AG09309 (cell line): ENCODE measurements around the gene ORMDL3.
"Not testable (repeated sequence)": the region's sequence is repeated elsewhere in the genome, so short reads cannot be mapped to it uniquely, and the experiment has no call there.

Source experiments
- DNase-seq: peaks from one replicate; pipeline ENCODE4 v3.0.0-alpha.2; 2010; ENCODE audit warnings: low read depth
- H3K4me3 ChIP-seq: 2 replicates; pipeline ENCODE4 v1.5.1; 2011; ENCODE audit warnings: mild to moderate bottlenecking, low read depth, low read length, moderate library complexity; ENCODE audit not compliant: control insufficient read depth
- TF ChIP-seq, protein P1 (sequence below): IDR thresholded peaks from 2 replicates; pipeline ENCODE4 v1.5.1; 2011; ENCODE audit warnings: mild to moderate bottlenecking, low read depth, low read length, inconsistent platforms; ENCODE audit not compliant: insufficient read depth, control insufficient read depth; ENCODE audit errors: missing control alignments

Gene ORMDL3

DNA sequence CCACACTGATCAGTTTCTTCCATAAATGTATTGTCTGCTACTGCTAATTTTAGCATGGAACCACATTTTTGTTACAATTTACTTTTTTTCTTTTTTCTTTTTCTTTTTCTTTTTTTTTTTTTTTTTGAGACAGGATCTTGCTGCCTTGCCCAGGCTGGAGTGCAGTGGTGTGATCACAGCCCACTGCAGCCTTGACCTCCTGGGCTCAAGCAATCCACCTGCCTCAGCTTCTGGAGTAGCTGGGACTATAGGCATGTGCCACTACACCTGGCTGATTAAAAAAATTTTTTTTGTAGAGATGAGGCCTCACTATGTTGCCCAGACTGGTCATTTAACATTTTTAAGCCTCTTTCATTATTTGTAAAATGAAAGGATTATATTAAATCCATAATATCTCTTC lies 40.3 kb downstream of the ORMDL3 start:
- H3K4me3 ChIP-seq = no peak overlapping the region
- TF ChIP-seq, protein P1, sequence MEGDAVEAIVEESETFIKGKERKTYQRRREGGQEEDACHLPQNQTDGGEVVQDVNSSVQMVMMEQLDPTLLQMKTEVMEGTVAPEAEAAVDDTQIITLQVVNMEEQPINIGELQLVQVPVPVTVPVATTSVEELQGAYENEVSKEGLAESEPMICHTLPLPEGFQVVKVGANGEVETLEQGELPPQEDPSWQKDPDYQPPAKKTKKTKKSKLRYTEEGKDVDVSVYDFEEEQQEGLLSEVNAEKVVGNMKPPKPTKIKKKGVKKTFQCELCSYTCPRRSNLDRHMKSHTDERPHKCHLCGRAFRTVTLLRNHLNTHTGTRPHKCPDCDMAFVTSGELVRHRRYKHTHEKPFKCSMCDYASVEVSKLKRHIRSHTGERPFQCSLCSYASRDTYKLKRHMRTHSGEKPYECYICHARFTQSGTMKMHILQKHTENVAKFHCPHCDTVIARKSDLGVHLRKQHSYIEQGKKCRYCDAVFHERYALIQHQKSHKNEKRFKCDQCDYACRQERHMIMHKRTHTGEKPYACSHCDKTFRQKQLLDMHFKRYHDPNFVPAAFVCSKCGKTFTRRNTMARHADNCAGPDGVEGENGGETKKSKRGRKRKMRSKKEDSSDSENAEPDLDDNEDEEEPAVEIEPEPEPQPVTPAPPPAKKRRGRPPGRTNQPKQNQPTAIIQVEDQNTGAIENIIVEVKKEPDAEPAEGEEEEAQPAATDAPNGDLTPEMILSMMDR = no peak
- no peak for DNase-seq

DNA sequence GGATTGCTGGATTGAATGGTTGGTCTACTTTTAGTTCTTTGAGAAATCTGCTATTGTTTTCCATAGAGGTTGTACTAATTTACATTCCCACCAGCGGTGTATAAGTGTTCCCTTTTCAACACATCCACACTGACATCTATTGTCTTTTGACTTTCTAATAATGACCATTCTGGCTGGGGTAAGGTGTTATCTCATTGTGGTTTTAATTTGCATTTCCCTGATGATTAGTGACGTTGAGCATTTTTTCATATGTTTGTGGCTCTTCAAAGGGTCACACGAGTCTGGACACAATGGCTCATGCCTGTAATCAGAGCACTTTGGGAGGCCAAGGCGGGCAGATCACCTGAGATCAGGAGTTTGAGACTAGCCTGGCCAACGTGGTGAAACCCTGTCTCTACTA lies 41.3 kb downstream of the ORMDL3 start:
- not testable (repeated sequence) for H3K4me3 ChIP-seq, DNase-seq

DNA sequence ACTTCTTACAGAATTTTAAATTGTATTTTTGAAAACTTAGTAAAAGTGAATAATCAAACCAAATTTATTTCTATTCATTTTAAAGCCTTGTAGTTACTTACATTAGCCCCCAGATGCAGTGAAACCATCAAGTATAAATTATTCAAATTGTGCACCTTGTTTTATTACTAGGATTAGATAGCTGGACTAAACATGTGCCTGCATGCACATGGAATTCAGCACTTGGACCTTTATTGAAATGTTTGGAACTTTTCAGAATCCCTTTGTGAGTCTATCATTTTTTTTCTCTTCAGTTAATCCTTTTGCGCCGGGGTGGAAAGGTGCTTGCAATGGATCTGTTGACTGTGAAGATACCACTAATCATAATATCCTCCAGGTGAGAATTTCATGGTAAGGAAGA lies 54.6 kb downstream of the ORMDL3 start:
- TF ChIP-seq, protein P1 = peak; percentile 36
- DNase-seq = peak; percentile 1
- H3K4me3 ChIP-seq = no peak overlapping the region

DNA sequence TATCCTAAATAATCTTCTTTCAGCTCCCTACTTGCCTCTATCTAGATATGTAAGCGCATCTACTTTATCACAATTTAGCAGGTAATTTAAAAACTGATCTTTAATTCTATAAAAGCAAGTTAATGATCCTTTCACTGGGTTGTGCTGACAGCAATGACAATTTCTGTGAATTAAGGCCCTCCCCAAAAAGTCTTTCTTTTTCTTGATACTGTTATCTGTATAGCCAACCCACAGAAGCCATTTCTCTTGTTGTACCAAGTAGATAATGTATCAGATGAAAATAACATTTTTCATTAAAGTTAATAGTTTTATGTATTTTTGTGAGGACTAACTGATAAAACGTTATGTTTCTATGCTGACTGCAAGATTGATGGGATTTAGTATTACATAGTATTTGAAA lies 55.6 kb downstream of the ORMDL3 start:
- H3K4me3 ChIP-seq = no peak overlapping the region
- TF ChIP-seq, protein P1 = no peak
- DNase-seq = no peak
